ENCODE results near the gene UBFD1. TPM values are rescaled to one million over a fixed set of nuclear protein-coding genes. Genes with fewer than 3 reads are reported as not detected.
A peak's percentile ranks its signal among the peaks of the same experiment; 100 is the strongest.

Gene UBFD1
- total and polyA plus RNA-seq, 2 of the 8 experiments (the other 6 are each of a cell fraction or from before 2014, with no cell fraction given), result 66.3 to 106 TPM

DNA sequence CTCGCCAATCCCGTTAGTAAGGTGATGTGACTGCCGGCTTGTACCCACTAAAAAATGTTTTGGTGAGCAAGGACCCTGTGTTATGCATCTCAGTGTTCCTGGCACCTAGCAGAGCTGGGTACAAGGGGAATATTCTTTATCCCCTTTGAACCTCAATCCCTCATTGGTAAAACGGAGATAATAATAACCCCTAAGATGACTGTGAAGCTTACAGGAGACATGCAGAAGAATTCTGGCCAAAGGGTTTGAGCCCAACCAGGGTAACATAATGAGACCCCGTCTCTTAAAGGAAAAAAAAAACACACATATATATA lies 48.1 kb upstream of the UBFD1 start:
- POLR2A ChIA-PET (ENCODE audit: partially characterized antibody), result interaction anchor here (0.7 to 6.9 kb wide), 20 partner anchors 9 to 186 kb away, joined by 3 to 63 read pairs (median 4); partner anchors contain the start of genes COG7, DCTN5, PALB2 and PLK1
- no peak overlapping the region for H2BK15ac ChIP-seq (ENCODE audit: low read length)
- peaks cover 21 to 32% of the 10 kb centered on the region in 2 experiments for H4K20me1 ChIP-seq (replicated peaks in 1 of 2; ENCODE audit: control insufficient read depth in 1 of 2, insufficient read depth in 2 of 2, low read length in 2 of 2)
- H2AK5ac ChIP-seq (ENCODE audit: low read depth, low read length), result peak overlapping the region; percentile 86; the same call in 1 of the 2 replicates
- H4K8ac ChIP-seq (ENCODE audit: extremely low read depth, insufficient read depth, low read length), result no peak overlapping the region
- peak overlapping the region; percentile 4; the same call in 1 of the 2 replicates for H3K18ac ChIP-seq (ENCODE audit: extremely low read depth, low read length)
- no peaks in the 10 kb centered on the region for H3K9me3 ChIP-seq (ENCODE audit: insufficient read depth in 2 of 2, low read depth in 1 of 2, low read length in 1 of 2)
- H4K5ac ChIP-seq (ENCODE audit: insufficient read length, low read depth, low read length), result peak overlapping the region; percentile 13
- peaks cover 15% of the 10 kb centered on the region for H3K79me1 ChIP-seq (ENCODE audit: low read depth, low read length)
- H3K14ac ChIP-seq (ENCODE audit: insufficient read length), result no peak overlapping the region
- peak overlapping the region; percentile 36 to 76 (median 61) for H3K9ac ChIP-seq (replicated peaks in 1 of 4; ENCODE audit: extremely low read depth in 1 of 4, low read depth in 3 of 4, low read length in 3 of 4)
- H2BK5ac ChIP-seq (ENCODE audit: low read depth, low read length), result no peak overlapping the region
- 5% methylated on average over 5 of the region's 5 CpGs; no CpG with 5 or more reads in 1 of the 2 experiments for whole genome bisulfite sequencing, 2 experiments (ENCODE audit: extremely low coverage in 1 of 2, insufficient coverage in 1 of 2, insufficient read length in 1 of 2, insufficient replicate concordance in 2 of 2, low coverage in 1 of 2, low lambda C conversion rate in 2 of 2, missing lambda C conversion rate in 1 of 2)
- CTCF ChIA-PET (ENCODE audit: partially characterized antibody), result interaction anchor here (1.0 to 1.7 kb wide), 2 partner anchors 12 to 21 kb away, joined by 3 to 4 read pairs; no protein-coding TSS in a partner anchor
- peaks cover 0 to under 1% (median 0%) of the 10 kb centered on the region in 4 experiments; a peak in 2 of 8 replicates for H3K36me3 ChIP-seq (ENCODE audit: control insufficient read depth in 2 of 4, insufficient read depth in 4 of 4, low read length in 3 of 4)
- FAIRE-seq, result no peak
- no peak overlapping the region for H2BK20ac ChIP-seq (ENCODE audit: low read length)
- peaks cover 42 to 55% of the 10 kb centered on the region in 2 experiments for H3K79me2 ChIP-seq (ENCODE audit: control insufficient read depth in 1 of 2, insufficient read depth in 2 of 2, low read length in 2 of 2)
- no peak for DNase-seq (ENCODE audit: low read depth in 1 of 2, low spot score in 2 of 2)
- no peak overlapping the region for H3K27ac ChIP-seq (ENCODE audit: low read depth, low read length)
- H2BK12ac ChIP-seq (ENCODE audit: low read depth, low read length), result no peak overlapping the region
- no peak overlapping the region for H3K23ac ChIP-seq (ENCODE audit: insufficient read length)
- H4K91ac ChIP-seq (replicated peaks; ENCODE audit: insufficient read length, low read length), result no peak overlapping the region
- peaks cover 0 to 9% (median 5%) of the 10 kb centered on the region in 4 experiments; a peak in 5 of 7 replicates for H3K4me1 ChIP-seq (replicated peaks in 1 of 4; ENCODE audit: control insufficient read depth in 3 of 4, insufficient read depth in 4 of 4, low read length in 3 of 4)
- peak overlapping the region; percentile 55 to 99 (median 74) for H3K4me3 ChIP-seq (ENCODE audit: extremely low read depth in 1 of 4, insufficient read depth in 2 of 4, low read depth in 3 of 4, low read length in 4 of 4)
- peak overlapping the region; percentile 3 for H3K56ac ChIP-seq (replicated peaks; ENCODE audit: insufficient read length, low read depth, low read length)
- no peak overlapping the region for H2BK120ac ChIP-seq (replicated peaks; ENCODE audit: low read depth, low read length)
- no peak overlapping the region for H2AFZ ChIP-seq (ENCODE audit: low read length)
- peaks cover 10% of the 10 kb centered on the region for H3K23me2 ChIP-seq (ENCODE audit: low read depth, low read length)
- H3K27me3 ChIP-seq (replicated peaks in 1 of 4; ENCODE audit: control insufficient read depth in 3 of 4, extremely low read depth in 1 of 4, insufficient read depth in 3 of 4, low read length in 3 of 4), result no peaks in the 10 kb centered on the region
- peak overlapping the region; percentile 94 to 100 for H3K4me2 ChIP-seq (ENCODE audit: insufficient read depth in 1 of 2, low read depth in 2 of 2, low read length in 2 of 2)
- H3K4ac ChIP-seq (replicated peaks; ENCODE audit: insufficient read length, low read depth, low read length), result no peak overlapping the region

Data from H1 (cell line).